GM03348 (cell line): ENCODE data around the gene MYLK3.
"Not testable (repeated sequence)": the region's sequence is repeated elsewhere in the genome, so short reads cannot be mapped to it uniquely, and the experiment has no call there.

Experiments used
- DNase-seq: peaks from one replicate; pipeline ENCODE4 v3.0.0; 2012; ENCODE audit warnings: low spot score

The MYLK3 gene

DNA sequence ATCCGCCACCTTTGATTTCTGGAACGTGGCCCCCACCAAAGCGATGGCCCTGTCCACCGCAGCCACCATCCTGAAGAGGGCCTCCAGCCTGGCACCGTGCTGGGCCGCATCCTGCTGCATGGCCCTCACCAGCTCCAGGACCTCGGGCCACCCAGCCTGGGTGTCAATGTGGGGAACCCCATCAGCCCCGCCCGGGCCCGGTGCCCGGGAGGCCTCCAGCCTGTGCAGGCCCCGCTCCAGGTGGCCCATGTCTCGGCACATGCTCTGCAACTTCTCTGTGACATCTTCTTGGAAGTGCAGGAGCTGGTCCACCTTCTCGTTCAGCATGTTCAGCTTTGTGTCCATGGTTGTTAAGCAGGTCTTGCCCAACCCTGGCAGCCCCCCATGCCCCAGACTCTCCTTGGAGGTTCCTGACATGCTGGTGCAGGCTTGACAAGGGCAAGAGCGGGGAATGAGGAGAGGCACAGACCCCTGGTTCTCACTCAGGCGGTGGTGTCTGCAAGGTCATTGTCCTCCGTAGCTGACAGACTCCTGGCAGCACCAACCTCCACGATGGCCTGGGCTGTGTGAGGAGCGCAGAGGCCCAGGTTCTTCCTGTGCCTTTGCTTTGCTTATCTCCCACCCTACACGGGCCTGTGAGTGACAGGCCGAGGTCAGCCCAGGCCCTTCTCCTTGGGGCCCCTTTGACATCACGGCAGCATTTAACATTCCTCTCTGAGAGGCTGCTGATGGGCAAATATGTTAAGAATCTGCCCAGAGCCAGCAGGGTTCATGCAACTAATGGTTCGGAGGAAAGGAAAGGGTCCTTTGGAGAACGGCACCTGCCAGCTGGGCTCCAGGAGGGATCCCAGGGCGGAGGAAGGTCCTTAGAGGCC lies at the start of gene MYLK3:
TSS of gene MYLK3 (minus strand) at position 568 of the 875 bp plus-strand sequence. CDS start at position 417, 151 bp downstream.
- DNase-seq, result no peak

- DNase-seq, result no peak
Observed at GRCh38 chr16:46797501-46797900, 49.4 kb upstream of the MYLK3 start.

DNA sequence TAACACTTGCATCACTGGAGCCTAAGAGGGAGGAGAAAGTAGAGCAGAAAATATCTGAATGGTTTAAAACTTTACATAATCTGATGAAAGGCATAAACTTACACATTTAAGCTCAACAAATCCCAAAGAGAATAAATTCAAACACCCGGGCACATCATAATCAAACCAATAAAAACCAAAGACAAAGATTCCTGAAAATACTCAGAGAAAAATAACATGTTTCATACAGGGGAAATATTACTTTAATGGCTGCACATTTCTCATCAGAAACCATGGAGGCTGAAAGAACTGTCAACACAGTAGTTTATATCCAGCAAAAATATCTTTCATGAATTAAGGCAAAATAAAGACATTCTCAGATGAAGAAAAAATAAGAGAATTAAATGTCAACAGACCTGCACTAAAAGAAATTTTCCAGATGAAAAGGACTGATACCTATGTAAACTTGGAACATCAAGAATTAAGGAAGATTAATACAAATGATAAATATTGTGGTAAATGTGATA lies 48.7 kb upstream of the MYLK3 start:
- no peak for DNase-seq

GRCh38 chr16:46793841-46794240 lies 45.7 kb upstream of the MYLK3 start:
- no peak for DNase-seq

DNA sequence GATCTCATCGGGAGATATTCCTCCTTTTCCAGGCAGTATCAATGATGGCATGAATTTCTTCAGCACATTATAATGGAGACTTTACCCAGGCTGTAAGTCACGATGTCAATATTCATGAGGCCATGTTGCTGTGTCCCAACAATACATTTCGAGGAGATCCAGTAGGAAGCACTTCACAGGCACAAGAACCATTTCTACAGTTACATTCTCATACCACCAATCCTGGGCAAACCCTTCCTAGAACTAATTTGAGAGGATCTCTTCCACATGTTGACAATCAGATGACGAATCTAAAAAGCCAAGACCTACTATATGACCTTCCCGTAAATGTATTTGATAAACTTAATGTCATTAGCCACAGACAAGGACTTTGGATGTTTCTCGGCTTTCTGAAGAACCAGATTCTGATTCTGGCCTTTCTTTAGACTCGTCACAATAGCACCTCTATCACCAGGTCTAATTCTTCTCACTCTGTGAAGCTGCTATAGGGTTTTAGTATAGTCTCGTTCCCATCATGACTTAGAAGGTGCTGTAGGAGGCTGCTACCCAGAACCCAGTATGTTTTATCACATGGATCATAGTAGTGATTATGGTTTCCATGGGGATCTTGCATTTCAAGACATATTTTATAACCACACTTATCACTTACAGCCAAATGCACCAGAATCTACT lies 42.6 kb upstream of the MYLK3 start:
- no peak for DNase-seq

DNA sequence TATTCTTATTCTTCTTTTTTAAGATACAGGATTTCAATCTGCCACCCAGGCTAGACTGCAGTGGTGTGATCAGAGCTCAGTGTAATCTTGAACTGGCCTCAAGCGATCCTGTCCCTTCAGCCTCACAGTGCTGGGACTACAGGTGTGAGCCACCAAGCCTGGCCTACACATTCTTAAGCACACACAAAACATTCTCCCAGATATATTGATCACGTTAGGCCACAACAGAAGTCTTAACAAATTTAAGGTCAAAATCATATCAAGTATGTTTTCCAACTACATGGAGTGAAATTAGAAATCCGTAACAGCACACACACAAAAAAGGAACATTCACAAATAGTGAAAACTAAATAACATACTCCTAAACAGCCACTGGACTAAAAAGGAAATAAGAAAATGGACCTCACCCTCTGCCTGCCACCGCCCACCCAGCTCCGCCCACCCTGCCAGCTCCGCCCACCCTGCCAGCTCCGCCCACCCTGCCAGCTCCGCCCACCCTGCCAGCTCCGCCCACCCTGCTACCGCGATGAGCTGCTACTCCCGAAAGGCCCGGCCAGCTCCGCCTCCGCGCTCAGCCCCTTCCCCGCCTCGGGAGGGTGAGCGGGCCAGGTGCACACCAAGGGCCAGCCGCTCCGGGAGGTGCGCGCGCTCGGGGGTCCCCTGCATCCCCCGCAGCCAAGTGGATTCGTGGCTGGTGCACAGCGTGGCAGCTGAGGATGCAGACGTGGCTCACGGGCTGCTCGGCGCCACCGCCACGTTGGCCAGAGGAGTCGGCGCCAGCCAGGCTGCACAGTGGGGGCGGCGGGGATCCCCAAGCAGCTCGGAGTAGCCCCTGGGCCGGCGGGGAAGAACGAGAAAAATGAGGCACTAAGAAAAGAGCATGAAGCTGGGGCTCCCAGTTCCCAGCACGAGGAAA lies 41.6 kb upstream of the MYLK3 start:
- DNase-seq, result peak; percentile 87

GRCh38 chr16:46788891-46789474 lies 40.8 kb upstream of the MYLK3 start:
- no peak for DNase-seq

DNA sequence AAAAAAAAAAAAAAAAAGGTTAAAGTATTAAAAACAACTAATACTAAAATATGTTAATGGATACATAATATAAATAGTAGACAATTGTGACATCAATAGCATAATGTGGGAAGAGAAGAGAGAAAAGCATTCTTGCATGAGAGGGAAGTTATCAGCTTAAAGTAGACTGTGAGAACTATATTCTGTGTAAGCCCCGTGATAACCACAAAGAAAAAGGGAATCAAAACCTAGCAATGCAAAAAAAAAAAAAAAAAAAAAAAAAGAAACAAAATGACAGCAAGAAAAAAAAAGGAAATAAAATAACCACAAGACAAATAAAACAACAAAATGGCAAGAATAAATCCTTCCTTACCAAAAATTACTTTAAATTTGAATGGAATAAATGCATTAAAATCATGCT lies 39.8 kb upstream of the MYLK3 start:
- DNase-seq, result no peak

GRCh38 chr16:46785076-46785845 lies 37.1 kb upstream of the MYLK3 start:
- no peak for DNase-seq

GRCh38 chr16:46784569-46784968 lies 36.4 kb upstream of the MYLK3 start:
- not testable (repeated sequence) for DNase-seq

DNA sequence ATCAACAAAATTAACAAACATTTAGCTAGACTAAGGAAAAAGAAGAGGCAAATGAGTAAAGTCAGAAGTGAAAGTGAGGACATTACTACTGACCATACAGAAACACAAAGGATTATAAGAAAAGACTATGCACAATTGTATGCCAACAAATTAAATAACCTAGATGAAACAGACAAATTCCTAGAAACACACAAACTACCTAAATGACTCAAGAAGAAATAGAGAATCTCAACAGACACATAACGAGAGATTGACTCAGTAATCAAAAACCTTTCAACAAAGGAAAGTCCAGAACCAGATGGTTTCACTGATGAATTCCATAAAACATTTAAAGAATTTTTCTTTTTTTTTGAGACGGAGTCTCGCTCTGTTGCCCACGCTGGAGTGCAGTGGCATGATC lies 35.7 kb upstream of the MYLK3 start:
- no peak for DNase-seq

GRCh38 chr16:46782320-46782719 lies 34.2 kb upstream of the MYLK3 start:
- DNase-seq, result no peak

GRCh38 chr16:46777804-46778203 lies 29.7 kb upstream of the MYLK3 start:
- DNase-seq, result no peak

GRCh38 chr16:46775214-46775613 lies 27.1 kb upstream of the MYLK3 start:
- no peak for DNase-seq

GRCh38 chr16:46774743-46775177 lies 26.6 kb upstream of the MYLK3 start:
- DNase-seq, result no peak

- DNase-seq, result no peak
Observed at GRCh38 chr16:46772463-46772862, 24.3 kb upstream of the MYLK3 start.

DNA sequence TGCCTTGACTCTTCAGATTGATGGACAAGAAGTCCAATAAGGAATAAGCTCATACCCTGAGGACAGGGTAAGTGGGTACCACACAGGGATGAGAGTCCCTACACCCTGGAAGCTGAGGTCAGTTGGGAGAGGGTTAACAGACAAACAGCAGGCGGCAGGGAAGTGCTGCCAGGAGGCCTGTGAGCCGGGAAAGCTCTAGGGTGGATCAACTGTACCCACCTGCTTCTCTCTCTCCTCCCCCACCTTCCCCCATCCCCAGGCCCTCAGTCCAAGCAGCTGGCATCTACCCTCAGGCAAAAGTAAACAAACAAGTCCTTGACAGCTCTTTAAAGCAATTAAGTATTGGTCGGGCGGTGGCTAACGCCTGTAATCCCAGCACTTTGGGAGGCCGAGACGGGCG lies 20.7 kb upstream of the MYLK3 start:
- no peak for DNase-seq

DNA sequence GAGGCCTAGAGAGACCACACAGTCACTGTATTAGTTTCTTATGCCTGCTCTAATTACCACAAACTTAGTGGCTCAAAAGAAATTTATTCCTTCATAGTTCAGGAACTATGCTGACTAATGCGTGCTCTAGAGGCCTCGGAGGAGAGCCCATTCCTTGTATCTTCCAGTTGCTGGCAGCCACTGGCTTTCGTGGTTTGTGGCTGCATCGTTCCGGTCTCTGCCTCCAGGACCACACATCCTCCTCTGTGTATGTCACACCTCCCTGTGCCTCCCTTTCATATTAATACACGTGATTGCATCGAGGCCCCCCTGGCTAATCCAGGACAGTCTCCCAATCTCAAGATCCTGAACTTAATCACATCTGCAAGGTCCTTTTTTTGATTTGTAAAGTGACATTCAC lies 16.9 kb upstream of the MYLK3 start:
- DNase-seq, result peak; percentile 60

DNA sequence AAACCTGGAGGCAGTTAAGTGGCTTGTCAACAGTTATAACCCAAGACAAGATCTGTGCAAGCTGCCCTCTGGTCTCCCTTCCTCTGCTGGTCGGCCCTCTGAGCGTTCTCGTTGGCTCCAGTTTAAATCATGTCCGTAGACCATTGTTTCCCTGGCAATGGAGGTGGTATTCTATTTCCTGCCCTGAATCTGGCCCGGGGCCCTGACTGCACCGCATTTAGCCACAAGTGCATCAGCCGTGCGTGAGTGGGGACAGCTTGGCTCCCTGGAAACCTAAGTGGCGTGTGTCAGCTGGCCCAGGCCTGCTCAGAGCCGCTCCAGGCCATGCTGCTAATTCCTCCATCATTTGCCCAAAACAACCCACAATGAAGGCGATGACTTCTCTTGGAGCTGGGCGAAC lies 15.0 kb upstream of the MYLK3 start:
- no peak for DNase-seq

- no peak for DNase-seq
Observed at GRCh38 chr16:46762583-46762982, 14.4 kb upstream of the MYLK3 start.

DNA sequence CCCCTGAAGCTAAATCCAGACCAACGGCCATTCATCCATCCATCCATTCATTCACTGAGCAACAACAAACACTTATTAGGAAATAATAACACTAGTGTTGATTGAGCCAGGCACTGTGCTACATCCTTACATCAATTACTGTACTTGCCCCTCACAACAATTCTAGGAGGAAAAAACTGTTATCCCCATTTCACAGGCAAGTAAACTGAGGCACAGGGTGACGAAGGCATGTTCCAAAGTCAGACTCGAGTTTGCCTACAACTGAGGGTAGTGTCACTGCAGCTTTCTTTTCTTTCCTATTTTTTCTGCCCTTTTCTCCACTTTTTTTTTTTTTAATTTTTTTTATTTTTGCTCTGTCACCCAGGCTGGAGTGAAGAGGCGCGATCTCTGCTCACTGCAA lies 11.2 kb upstream of the MYLK3 start:
- DNase-seq, result no peak
